Left lung (tissue), 10 donors: ENCODE results near the gene COBL. TPM values are rescaled to one million over a fixed set of nuclear protein-coding genes. Genes with fewer than 3 reads are reported as not detected.

Experiments used
- ATAC-seq: fragments of 200-7000 bp; cut with Tn5 transposase; one replicate; pipeline ENCODE4 v1.9.1; 2020; ENCODE audit warnings: moderate library complexity
- DNase-seq, 4 donors: peaks; one replicate each; pipeline ENCODE4 v3.0.0-alpha.2; 2013 to 2020
- H3K27ac ChIP-seq, 2 donors: fragments of 200-600 bp; sonication (generic) in 1 of 2; one replicate each; pipeline versions ENCODE4 v1.5.0 to v1.8.0; 2020 to 2021
- H3K27me3 ChIP-seq, 2 donors: fragments of 200-600 bp; sonication (generic) in 1 of 2; one replicate each; pipeline versions ENCODE4 v1.5.0 to v1.8.0; 2020 to 2021
- H3K36me3 ChIP-seq, 2 donors: fragments of 200-600 bp; sonication (generic) in 1 of 2; one replicate each; pipeline versions ENCODE4 v1.5.0 to v1.8.0; 2020 to 2021
- H3K4me1 ChIP-seq, 2 donors: fragments of 200-600 bp; one replicate each; pipeline ENCODE4 v1.8.0; 2021
- H3K4me3 ChIP-seq, 2 donors: fragments of 200-600 bp; sonication (generic) in 1 of 2; one replicate each; pipeline versions ENCODE4 v1.5.0 to v1.8.0; 2020 to 2021; ENCODE audit warnings: mild to moderate bottlenecking in 1 of 2
- H3K9me3 ChIP-seq, 2 donors: fragments of 200-600 bp; sonication (generic) in 1 of 2; one replicate each; pipeline versions ENCODE4 v1.5.0 to v1.8.0; 2020 to 2021
- intact Hi-C, 2 donors: fragments of 100-400 bp; cut with DNase I; formaldehyde crosslinking; loops; one replicate each; pipeline versions ENCODE4 v1.11.2 to v1.14.2; 2022
- polyA plus RNA-seq, 6 donors: library from polyadenylated mRNA; unstranded; fragments of 120-200 nt; gene quantifications; one replicate each; pipeline ENCODE4 v1.2.1, GENCODE V29; 2013; ENCODE audit not compliant: insufficient read length in 6 of 6
- total RNA-seq, 2 donors: library from RNA; stranded (reverse); fragmentation: NEBNext Ultra II Directional; extraction: Animal tissue kit (Norgen Biotek cat#: 25700); gene quantifications; one replicate each; pipeline ENCODE4 v1.2.1, GENCODE V29; 2021
- TF ChIP-seq, protein P1 (sequence below), 2 donors: fragments of 200-600 bp; sonication (generic) in 1 of 2; IDR thresholded peaks; one replicate each; pipeline versions ENCODE4 v1.5.0 to v1.8.0; 2021; ENCODE audit warnings: antibody characterized with exemption in 2 of 2
- donor health status: DM: no; HTN: yes; CAD: no.
- donor health status: DM: no; HTN: no; CAD: no.

Gene COBL
- total and polyA plus RNA-seq, 8 donors = 3.6 to 36.1 (median 6.4) TPM

DNA sequence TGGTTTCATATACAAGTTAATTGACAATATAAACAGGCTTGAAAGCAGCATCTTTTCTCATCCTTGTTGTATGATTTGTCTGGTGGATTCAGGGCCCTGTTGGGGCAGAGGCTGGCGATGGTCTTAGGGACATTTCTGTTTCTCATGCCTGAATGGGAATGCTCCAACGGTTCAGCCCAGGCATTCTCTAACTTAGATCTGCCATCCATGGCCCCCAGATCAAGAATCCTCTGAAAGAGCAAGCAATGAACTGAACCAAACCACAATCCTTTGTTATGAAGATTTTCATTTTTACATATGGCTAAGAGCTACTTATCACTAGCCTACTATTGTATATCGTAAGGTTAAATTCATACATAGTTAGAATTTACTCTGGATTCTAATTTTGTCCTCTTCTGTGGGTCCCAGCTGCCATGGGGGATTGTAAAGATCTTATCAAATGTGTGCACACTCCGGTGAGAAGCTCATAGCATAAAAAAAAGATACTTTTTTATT is 163.9 kb downstream of the COBL start:
- H3K27ac ChIP-seq = no peak overlapping the region
- DNase-seq = no peak
- no peaks in the 10 kb centered on the region for H3K27me3 ChIP-seq
- intact Hi-C loops = no loop called here
- no peaks in the 10 kb centered on the region for H3K4me1 ChIP-seq
- no peaks in the 10 kb centered on the region for H3K36me3 ChIP-seq
- H3K9me3 ChIP-seq = peaks cover 0 to 5% of the 10 kb centered on the region in 2 donors
- no peak for ATAC-seq
- TF ChIP-seq, protein P1, sequence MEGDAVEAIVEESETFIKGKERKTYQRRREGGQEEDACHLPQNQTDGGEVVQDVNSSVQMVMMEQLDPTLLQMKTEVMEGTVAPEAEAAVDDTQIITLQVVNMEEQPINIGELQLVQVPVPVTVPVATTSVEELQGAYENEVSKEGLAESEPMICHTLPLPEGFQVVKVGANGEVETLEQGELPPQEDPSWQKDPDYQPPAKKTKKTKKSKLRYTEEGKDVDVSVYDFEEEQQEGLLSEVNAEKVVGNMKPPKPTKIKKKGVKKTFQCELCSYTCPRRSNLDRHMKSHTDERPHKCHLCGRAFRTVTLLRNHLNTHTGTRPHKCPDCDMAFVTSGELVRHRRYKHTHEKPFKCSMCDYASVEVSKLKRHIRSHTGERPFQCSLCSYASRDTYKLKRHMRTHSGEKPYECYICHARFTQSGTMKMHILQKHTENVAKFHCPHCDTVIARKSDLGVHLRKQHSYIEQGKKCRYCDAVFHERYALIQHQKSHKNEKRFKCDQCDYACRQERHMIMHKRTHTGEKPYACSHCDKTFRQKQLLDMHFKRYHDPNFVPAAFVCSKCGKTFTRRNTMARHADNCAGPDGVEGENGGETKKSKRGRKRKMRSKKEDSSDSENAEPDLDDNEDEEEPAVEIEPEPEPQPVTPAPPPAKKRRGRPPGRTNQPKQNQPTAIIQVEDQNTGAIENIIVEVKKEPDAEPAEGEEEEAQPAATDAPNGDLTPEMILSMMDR (IDR thresholded peaks at IDR 0.05) = no peak
- no peak overlapping the region for H3K4me3 ChIP-seq

DNA sequence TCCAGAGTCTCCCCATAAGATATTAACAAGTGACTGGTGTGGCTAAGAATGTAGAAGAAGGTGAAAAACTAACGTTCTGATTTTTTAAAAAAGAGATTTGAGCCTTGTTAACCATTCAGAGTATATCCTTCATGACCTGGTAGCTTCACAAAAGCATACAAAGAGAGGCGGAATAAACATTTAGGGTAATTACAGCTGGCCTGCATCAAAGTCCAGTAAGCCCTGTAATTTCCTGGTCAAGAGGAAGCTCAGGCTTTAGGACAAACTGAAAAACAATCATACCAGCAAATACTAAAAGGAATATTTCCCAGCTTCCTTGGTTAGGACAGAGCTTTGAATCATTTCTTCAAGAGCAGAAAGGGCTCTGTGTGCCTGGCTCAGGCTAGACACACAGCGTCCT is 165.2 kb downstream of the COBL start:
- H3K4me1 ChIP-seq = no peaks in the 10 kb centered on the region
- no peak for DNase-seq
- TF ChIP-seq, protein P1 (IDR thresholded peaks at IDR 0.05) = no peak
- intact Hi-C loops = no loop called here
- no peaks in the 10 kb centered on the region for H3K27me3 ChIP-seq
- no peak overlapping the region for H3K27ac ChIP-seq
- no peak overlapping the region for H3K4me3 ChIP-seq
- peaks cover 0 to 18% of the 10 kb centered on the region in 2 donors for H3K9me3 ChIP-seq
- no peak for ATAC-seq
- H3K36me3 ChIP-seq = no peaks in the 10 kb centered on the region

DNA sequence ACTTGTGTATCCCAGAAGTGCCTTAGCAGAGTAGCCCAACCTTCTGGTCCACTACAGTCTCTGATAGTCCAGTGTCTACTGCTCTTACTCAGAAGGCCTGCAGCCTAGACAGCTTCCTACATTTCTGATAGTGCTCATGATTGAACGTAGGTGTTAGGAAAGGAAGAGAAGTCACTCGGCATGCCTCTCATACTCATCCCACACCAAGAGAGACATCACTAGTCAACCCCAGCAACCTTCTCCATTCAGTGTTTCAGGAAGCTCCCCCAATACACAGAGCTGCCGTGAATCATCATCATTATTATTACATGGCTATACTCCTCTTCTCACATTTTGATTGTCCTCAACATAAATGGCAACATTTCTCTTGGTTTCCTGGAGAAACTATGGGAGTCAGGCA is 166.4 kb downstream of the COBL start:
- no peaks in the 10 kb centered on the region for H3K36me3 ChIP-seq
- H3K4me3 ChIP-seq = no peak overlapping the region
- ATAC-seq (no peak), DNase-seq (no peak)
- no peak overlapping the region for H3K27ac ChIP-seq
- intact Hi-C loops = no loop called here
- TF ChIP-seq, protein P1 (IDR thresholded peaks at IDR 0.05) = no peak
- H3K27me3 ChIP-seq = no peaks in the 10 kb centered on the region
- H3K9me3 ChIP-seq = peaks cover 0 to 20% of the 10 kb centered on the region in 2 donors
- H3K4me1 ChIP-seq = no peaks in the 10 kb centered on the region

DNA sequence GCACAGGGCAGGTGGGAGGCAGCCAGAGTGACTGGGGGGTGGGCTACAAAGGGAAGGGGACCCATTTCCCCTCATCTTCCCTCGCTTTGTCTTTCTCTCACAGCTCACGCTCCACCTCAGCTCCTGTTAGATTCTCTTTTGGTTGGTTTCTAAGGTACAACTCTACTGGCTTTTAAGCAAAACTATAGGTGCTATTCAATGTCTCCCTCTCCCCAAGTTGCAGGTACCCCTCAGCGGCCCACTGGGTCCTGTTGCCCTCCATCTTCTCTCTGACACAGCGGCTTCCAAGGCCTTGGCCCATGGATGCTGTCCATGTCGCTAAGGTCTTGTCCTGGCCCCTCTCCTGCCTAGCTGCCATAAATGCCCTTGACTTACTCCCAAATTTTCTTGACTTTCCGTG is 168.4 kb downstream of the COBL start:
- intact Hi-C loops = loop anchor here in 1 of 2 donors (10.0 kb wide), 1 partner anchor 683 kb away; no protein-coding TSS in a partner anchor
- no peaks in the 10 kb centered on the region for H3K36me3 ChIP-seq
- H3K9me3 ChIP-seq = peaks cover 0 to 20% of the 10 kb centered on the region in 2 donors
- H3K27me3 ChIP-seq = no peaks in the 10 kb centered on the region
- DNase-seq (no peak), ATAC-seq (no peak)
- no peaks in the 10 kb centered on the region for H3K4me1 ChIP-seq
- H3K27ac ChIP-seq = no peak overlapping the region
- no peak overlapping the region for H3K4me3 ChIP-seq
- TF ChIP-seq, protein P1 (IDR thresholded peaks at IDR 0.05) = no peak

DNA sequence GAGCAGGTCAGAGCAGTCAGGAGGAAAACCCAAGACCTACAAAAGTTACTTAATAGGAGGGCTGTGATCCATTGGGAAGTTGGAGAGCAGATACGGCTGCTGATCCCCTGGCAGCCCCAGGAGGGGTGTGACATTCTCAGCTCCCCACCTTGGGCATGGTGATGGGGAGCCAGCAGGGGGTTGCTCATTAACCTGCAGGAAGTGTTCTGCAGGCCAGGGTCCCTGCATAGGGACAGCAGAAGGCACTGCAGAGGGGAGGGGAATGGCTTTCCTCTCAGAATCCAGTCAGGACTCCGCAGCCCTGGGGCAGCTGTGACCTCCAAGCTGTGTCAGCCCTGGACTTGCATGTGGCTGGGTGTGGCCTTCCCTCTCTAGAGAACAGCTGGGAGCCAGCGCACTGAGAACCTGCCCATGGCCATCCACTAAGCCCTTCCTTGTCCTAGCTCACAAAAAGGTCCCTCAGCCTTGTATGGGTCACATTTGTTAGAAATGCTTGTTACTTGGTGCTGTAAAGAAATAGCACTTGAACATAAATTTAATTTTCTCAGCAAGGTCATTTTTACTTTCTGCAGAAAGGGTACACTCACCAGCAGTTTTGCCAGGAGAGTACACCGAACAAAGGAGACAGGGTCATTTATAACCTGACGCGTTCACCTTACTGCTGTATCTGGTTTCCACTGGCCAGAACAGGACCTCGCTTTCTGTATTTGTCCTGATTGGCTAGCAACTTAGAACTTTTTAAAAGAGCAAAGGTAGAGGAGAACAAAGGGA is 169.6 kb downstream of the COBL start:
- Histone ChIP-seq H3K27me3 (no peaks in the 10 kb centered on the region), H3K9me3 (peaks cover 0 to 20% of the 10 kb centered on the region in 2 donors), H3K27ac (no peak overlapping the region), H3K4me3 (no peak overlapping the region), H3K36me3 (no peaks in the 10 kb centered on the region), H3K4me1 (no peaks in the 10 kb centered on the region)
- TF ChIP-seq, protein P1 (IDR thresholded peaks at IDR 0.05) = no peak
- no peak for ATAC-seq
- DNase-seq = no peak
- intact Hi-C loops = loop anchor here in 1 of 2 donors (10.0 kb wide), 1 partner anchor 682 kb away; no protein-coding TSS in a partner anchor
